IMR-90 (cell line): Measurements from ENCODE around the gene NACC1. TPM values are rescaled to one million over a fixed set of nuclear protein-coding genes. Genes with fewer than 3 reads are reported as not detected.

ENCODE experiments used
- ATAC-seq: fragments of 200-7000 bp; cut with Tn5 transposase; 2 replicates; pipeline ENCODE4 v1.9.1; 2020; ENCODE audit warnings: low read depth, mild to moderate bottlenecking, moderate library complexity
- BruUV-seq: library from RNA; stranded (reverse); fragments of 400-500 nt; replicated peaks from 2 replicates; lab custom pipeline; 2021; lab: Mats Ljungman, UMichigan
- CTCF ChIA-PET: fragments of 300-600 bp; formaldehyde crosslinking; extraction: SDS; loops from one replicate; lab custom pipeline; 2021; ENCODE audit warnings: antibody characterized with exemption; lab: Yijun Ruan, JAX
- POLR2A ChIA-PET: fragments of 300-600 bp; sonication (Branson Sonifier 250); formaldehyde crosslinking; loops from one replicate; lab custom pipeline; 2022; ENCODE audit warnings: antibody characterized with exemption; ENCODE audit not compliant: unreplicated experiment; lab: Charles Lee
- DNase-seq: peaks from one replicate; pipeline ENCODE4 v3.0.0; 2013
- H2AFZ ChIP-seq: replicated peaks from 2 replicates; pipeline ENCODE3; 2013; ENCODE audit warnings: low read length, mild to moderate bottlenecking; ENCODE audit not compliant: poor library complexity
- H2AK5ac ChIP-seq: 2 replicates; pipeline ENCODE4 v1.6.1; 2013; ENCODE audit warnings: low read depth, low read length, inconsistent platforms
- H2AK9ac ChIP-seq: replicated peaks from 2 replicates; pipeline ENCODE3; 2013; ENCODE audit warnings: mild to moderate bottlenecking, low read depth, low read length, moderate library complexity; ENCODE audit not compliant: poor library complexity
- H2BK120ac ChIP-seq: 2 replicates; pipeline ENCODE4 v1.6.1; 2013; ENCODE audit warnings: low read depth, low read length, inconsistent platforms
- H2BK15ac ChIP-seq: 3 replicates; pipeline ENCODE4 v1.6.1; 2013; ENCODE audit warnings: low read depth, low read length, inconsistent platforms
- H2BK20ac ChIP-seq: 2 replicates; pipeline ENCODE4 v1.6.1; 2013; ENCODE audit warnings: low read depth, mild to moderate bottlenecking, inconsistent platforms, low read length, moderate library complexity
- H2BK5ac ChIP-seq: 2 replicates; pipeline ENCODE4 v1.6.1; 2013; ENCODE audit warnings: mild to moderate bottlenecking, low read depth, low read length, inconsistent platforms; ENCODE audit not compliant: poor library complexity, severe bottlenecking
- H3K14ac ChIP-seq: replicated peaks from 2 replicates; pipeline ENCODE4 v1.6.1; 2013; ENCODE audit warnings: low read depth, low read length, inconsistent platforms
- H3K18ac ChIP-seq: 2 replicates; pipeline ENCODE4 v1.6.1; 2013; ENCODE audit warnings: low read depth, low read length, control low read depth
- H3K23ac ChIP-seq: 2 replicates; pipeline ENCODE4 v1.6.1; 2013; ENCODE audit warnings: low read depth, low read length, inconsistent platforms
- H3K27ac ChIP-seq: 2 replicates; pipeline ENCODE4 v1.5.1; 2013; ENCODE audit warnings: mild to moderate bottlenecking, control low read depth, low read length; ENCODE audit not compliant: insufficient read depth
- H3K27me3 ChIP-seq: 2 replicates; pipeline ENCODE4 v1.6.1; 2013; ENCODE audit warnings: low read length; ENCODE audit not compliant: control insufficient read depth, insufficient read depth
- H3K36me3 ChIP-seq: 2 replicates; pipeline ENCODE4 v1.6.1; 2013; ENCODE audit warnings: low read length, mixed read lengths; ENCODE audit not compliant: control insufficient read depth, insufficient read depth
- H3K4ac ChIP-seq: 2 replicates; pipeline ENCODE4 v1.6.1; 2013; ENCODE audit warnings: low read depth, low read length, inconsistent platforms
- H3K4me1 ChIP-seq: 2 replicates; pipeline ENCODE4 v1.6.1; 2013; ENCODE audit warnings: low read length, mixed read lengths; ENCODE audit not compliant: control insufficient read depth, insufficient read depth
- H3K4me2 ChIP-seq: 2 replicates; pipeline ENCODE4 v1.6.1; 2013; ENCODE audit warnings: low read depth, mild to moderate bottlenecking, control low read depth, low read length, moderate library complexity
- H3K4me3 ChIP-seq: 2 replicates; pipeline ENCODE4 v1.5.1; 2013; ENCODE audit warnings: low read depth, mild to moderate bottlenecking, control low read depth, low read length, moderate library complexity; ENCODE audit not compliant: insufficient read depth
- H3K56ac ChIP-seq: 2 replicates; pipeline ENCODE4 v1.6.1; 2013; ENCODE audit warnings: low read length, inconsistent platforms; ENCODE audit not compliant: insufficient read depth; ENCODE audit errors: extremely low read depth
- H3K79me1 ChIP-seq, 2 experiments: 2 replicates each; pipeline ENCODE4 v1.6.1; 2013; ENCODE audit warnings: low read length in 2 of 2, inconsistent platforms in 1 of 2, low read depth in 1 of 2
- H3K9ac ChIP-seq: 2 replicates; pipeline ENCODE4 v1.6.1; 2013; ENCODE audit warnings: low read depth, low read length, control low read depth
- H3K9me1 ChIP-seq: 2 replicates; pipeline ENCODE4 v1.6.1; 2013; ENCODE audit warnings: low read length, inconsistent platforms; ENCODE audit not compliant: insufficient read depth
- H3K9me3 ChIP-seq: 2 replicates; pipeline ENCODE4 v1.6.1; 2013; ENCODE audit warnings: low read length; ENCODE audit not compliant: control insufficient read depth, insufficient read depth
- H4K20me1 ChIP-seq: 2 replicates; pipeline ENCODE4 v1.6.1; 2013; ENCODE audit warnings: low read length, inconsistent platforms; ENCODE audit not compliant: insufficient read depth
- H4K5ac ChIP-seq: 2 replicates; pipeline ENCODE4 v1.6.1; 2013; ENCODE audit warnings: mild to moderate bottlenecking, low read depth, low read length, control low read depth
- H4K8ac ChIP-seq, 2 experiments: 2 replicates each; pipeline ENCODE4 v1.6.1; 2013; ENCODE audit warnings: low read depth in 2 of 2, low read length in 2 of 2, control low read depth in 1 of 2, inconsistent platforms in 1 of 2
- H4K91ac ChIP-seq: 2 replicates; pipeline ENCODE4 v1.6.1; 2013; ENCODE audit warnings: low read depth, low read length, inconsistent platforms; ENCODE audit not compliant: insufficient read depth
- CEBPB ChIP-seq: IDR thresholded peaks from 2 replicates; pipeline ENCODE4 v1.6.1; 2012; ENCODE audit warnings: low read depth, low read length, improper control_type of control experiment
- CHD1 ChIP-seq: IDR thresholded peaks from 2 replicates; pipeline ENCODE4 v1.6.1; 2012; ENCODE audit warnings: low read depth, low read length, improper control_type of control experiment
- FOS ChIP-seq: fragments of 150-350 bp; IDR thresholded peaks from 2 replicates; pipeline ENCODE4 v1.6.1; 2016; ENCODE audit warnings: low read depth, low read length
- RAD21 ChIP-seq: IDR thresholded peaks from 2 replicates; pipeline ENCODE4 v1.6.1; 2012; ENCODE audit warnings: low read length, improper control_type of control experiment
- SMC3 ChIP-seq: fragments of 150-350 bp; IDR thresholded peaks from 2 replicates; pipeline ENCODE4 v1.6.1; 2016; ENCODE audit warnings: low read depth, mild to moderate bottlenecking, antibody characterized with exemption, low read length, moderate library complexity
- WGBS, 2 experiments: methylation state at CpG; one replicate each; pipeline versions ENCODE4 v1.1.5 to v1.1.7; 2013; ENCODE audit warnings: missing lambda C conversion rate in 2 of 2; ENCODE audit not compliant: insufficient read length in 1 of 2; ENCODE audit errors: extremely low coverage in 2 of 2; 5-methylcytosine and 5-hydroxymethylcytosine counted together
- dilution Hi-C: fragments of 300-500 bp; cut with HindIII; formaldehyde crosslinking; loops from one replicate; pipeline ENCODE4 v1.14.3; 2018; ENCODE audit warnings: low sequenced_read_pairs; ENCODE audit not compliant: unreplicated experiment
- in situ Hi-C: fragments of 300-500 bp; cut with MboI; formaldehyde crosslinking; loops from 3 replicates; pipeline ENCODE4 v1.14.3; 2019; ENCODE audit warnings: low sequenced_read_pairs, inconsistent platforms, mixed read lengths
- intact Hi-C: fragments of 100-400 bp; cut with micrococcal nuclease; formaldehyde crosslinking; loops from 2 replicates; pipeline ENCODE4 v1.10.0; 2022
- polyA plus RNA-seq, 3 experiments: library from polyadenylated mRNA; depleted of rRNA; stranded (reverse); fragments of >200 nt; gene quantifications; 2 replicates each; pipeline ENCODE4 v1.2.3, GENCODE V29; 2012; ENCODE audit warnings: low replicate concordance in 1 of 3
- total RNA-seq: library from RNA; depleted of rRNA; stranded (reverse); fragments of >200 nt; gene quantifications from 2 replicates; pipeline ENCODE4 v1.2.3, GENCODE V29; 2012
- TF ChIP-seq, protein P1 (sequence below): conservative IDR thresholded peaks from 2 replicates; pipeline ENCODE4 v1.5.1; 2012; ENCODE audit warnings: mild to moderate bottlenecking, low read depth, low read length, improper control_type of control experiment

The NACC1 gene
- total and polyA plus RNA-seq, 2 of the 4 experiments (the other 2 are of a cell fraction), result 42.5 to 181 TPM

DNA sequence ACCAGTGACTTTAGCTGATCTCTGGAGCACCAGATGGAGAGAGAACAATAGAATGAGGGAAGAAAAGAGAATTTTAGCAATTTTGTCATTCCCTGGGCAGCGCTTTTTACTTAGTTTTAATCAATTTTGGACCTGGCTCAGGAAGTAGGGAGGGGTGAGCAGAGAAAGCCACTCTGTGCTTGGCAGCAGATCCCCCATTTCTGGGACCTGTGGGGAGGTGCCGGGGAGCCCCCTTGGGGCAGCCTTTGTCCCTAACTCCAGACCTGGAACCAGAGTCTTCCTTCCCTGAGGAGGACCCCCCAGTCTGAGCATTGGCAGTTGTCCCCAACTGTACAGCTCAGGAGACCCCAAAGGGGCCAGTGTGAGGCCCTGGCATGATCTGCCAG is 25.9 kb upstream of the NACC1 start:
- no TSS peak for BruUV-seq
- WGBS, 2 experiments, result no CpG with 5 or more reads among the region's 2 CpGs
- no peaks in the 10 kb centered on the region for H3K9me1 ChIP-seq
- H3K79me1 ChIP-seq, result 0 out of 4 replicates have a peak, but pooled peaks cover 0 to 4% of the 10 kb centered on the region in 2 experiments
- H3K18ac ChIP-seq, result no peak overlapping the region
- POLR2A ChIA-PET, result no interaction called here
- H3K23ac ChIP-seq, result no peak overlapping the region
- H3K56ac ChIP-seq, result no peak overlapping the region
- H3K4me1 ChIP-seq, result peaks cover 9% of the 10 kb centered on the region; the same call in 1 of the 2 replicates
- CTCF ChIA-PET, result interaction anchor here (1.5 to 1.6 kb wide), 2 partner anchors 31 to 115 kb away, joined by 3 to 6 read pairs; no protein-coding TSS in a partner anchor
- H2AK5ac ChIP-seq, result no peak overlapping the region
- H4K5ac ChIP-seq, result no peak overlapping the region
- H4K20me1 ChIP-seq, result peaks cover 15% of the 10 kb centered on the region; the same call in 1 of the 2 replicates
- no peak overlapping the region for H2AK9ac ChIP-seq
- H2BK5ac ChIP-seq, result no peak overlapping the region
- no peak overlapping the region for H4K8ac ChIP-seq
- no peak overlapping the region for H2BK15ac ChIP-seq
- DNase-seq (no peak), ATAC-seq (no peak)
- no peak overlapping the region for H3K4me3 ChIP-seq
- dilution Hi-C loops (no loop called here), intact Hi-C loops (no loop called here), in situ Hi-C loops (loop anchor here (5.0 kb wide), 1 partner anchor 110 kb away; no protein-coding TSS in a partner anchor)
- TF ChIP-seq FOS (no peak), SMC3 (no peak), RAD21 (no peak), CHD1 (no peak), CEBPB (no peak)
- TF ChIP-seq, protein P1, sequence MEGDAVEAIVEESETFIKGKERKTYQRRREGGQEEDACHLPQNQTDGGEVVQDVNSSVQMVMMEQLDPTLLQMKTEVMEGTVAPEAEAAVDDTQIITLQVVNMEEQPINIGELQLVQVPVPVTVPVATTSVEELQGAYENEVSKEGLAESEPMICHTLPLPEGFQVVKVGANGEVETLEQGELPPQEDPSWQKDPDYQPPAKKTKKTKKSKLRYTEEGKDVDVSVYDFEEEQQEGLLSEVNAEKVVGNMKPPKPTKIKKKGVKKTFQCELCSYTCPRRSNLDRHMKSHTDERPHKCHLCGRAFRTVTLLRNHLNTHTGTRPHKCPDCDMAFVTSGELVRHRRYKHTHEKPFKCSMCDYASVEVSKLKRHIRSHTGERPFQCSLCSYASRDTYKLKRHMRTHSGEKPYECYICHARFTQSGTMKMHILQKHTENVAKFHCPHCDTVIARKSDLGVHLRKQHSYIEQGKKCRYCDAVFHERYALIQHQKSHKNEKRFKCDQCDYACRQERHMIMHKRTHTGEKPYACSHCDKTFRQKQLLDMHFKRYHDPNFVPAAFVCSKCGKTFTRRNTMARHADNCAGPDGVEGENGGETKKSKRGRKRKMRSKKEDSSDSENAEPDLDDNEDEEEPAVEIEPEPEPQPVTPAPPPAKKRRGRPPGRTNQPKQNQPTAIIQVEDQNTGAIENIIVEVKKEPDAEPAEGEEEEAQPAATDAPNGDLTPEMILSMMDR, result no peak
- no peak overlapping the region for H3K27ac ChIP-seq
- peaks cover 28% of the 10 kb centered on the region; the same call in 1 of the 2 replicates for H3K36me3 ChIP-seq
- no peak overlapping the region for H4K91ac ChIP-seq
- no peak overlapping the region for H3K14ac ChIP-seq
- no peaks in the 10 kb centered on the region for H3K27me3 ChIP-seq
- no peak overlapping the region for H3K4me2 ChIP-seq
- H3K9me3 ChIP-seq, result no peaks in the 10 kb centered on the region
- no peak overlapping the region for H2BK20ac ChIP-seq
- H3K4ac ChIP-seq, result no peak overlapping the region
- no peak overlapping the region for H3K9ac ChIP-seq
- H2AFZ ChIP-seq, result no peak overlapping the region
- H2BK120ac ChIP-seq, result no peak overlapping the region
